ENCODE results near the gene KCNJ6.

KCNJ6 gene

GRCh38 chr21:37819372-37819771, 96.9 kb downstream of the KCNJ6 start:
- no peak for DNase-seq (ENCODE audit: low read depth in 2 of 2)

GRCh38 chr21:37817242-37817641, 99.0 kb downstream of the KCNJ6 start:
- no peak for DNase-seq (ENCODE audit: low read depth in 2 of 2)

DNA sequence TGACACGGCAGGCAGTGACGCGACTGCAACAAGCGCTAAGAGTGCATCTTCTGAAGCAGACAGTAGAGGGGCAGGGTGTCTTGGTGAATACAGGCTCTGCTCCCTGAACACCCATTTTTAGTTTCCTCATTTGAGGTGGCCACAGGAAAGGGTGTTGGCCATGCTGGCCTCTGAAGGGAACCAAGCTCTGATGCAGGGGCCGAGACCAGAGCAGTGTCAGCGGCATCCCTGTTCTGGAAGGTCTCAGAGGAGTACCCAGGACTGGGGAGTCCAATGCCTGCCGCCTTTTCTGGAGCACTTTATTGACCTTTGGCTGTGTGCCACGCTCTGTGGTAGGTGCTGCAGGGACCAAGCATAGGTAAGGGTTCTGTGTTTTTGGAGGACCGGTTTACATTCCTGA, 100.4 kb downstream of the KCNJ6 start:
- DNase-seq (ENCODE audit: low read depth in 2 of 2): no peak

GRCh38 chr21:37811711-37812110, 104.5 kb downstream of the KCNJ6 start:
- no peak for DNase-seq (ENCODE audit: low read depth in 2 of 2)

- no peak for DNase-seq (ENCODE audit: low read depth in 2 of 2)
Observed at GRCh38 chr21:37808261-37808660, 108.0 kb downstream of the KCNJ6 start.

- no peak for DNase-seq (ENCODE audit: low read depth in 2 of 2)
Observed at GRCh38 chr21:37805266-37805665, 111.0 kb downstream of the KCNJ6 start.

- no peak for DNase-seq (ENCODE audit: low read depth in 2 of 2)
Observed at GRCh38 chr21:37804001-37804400, 112.3 kb downstream of the KCNJ6 start.

DNA sequence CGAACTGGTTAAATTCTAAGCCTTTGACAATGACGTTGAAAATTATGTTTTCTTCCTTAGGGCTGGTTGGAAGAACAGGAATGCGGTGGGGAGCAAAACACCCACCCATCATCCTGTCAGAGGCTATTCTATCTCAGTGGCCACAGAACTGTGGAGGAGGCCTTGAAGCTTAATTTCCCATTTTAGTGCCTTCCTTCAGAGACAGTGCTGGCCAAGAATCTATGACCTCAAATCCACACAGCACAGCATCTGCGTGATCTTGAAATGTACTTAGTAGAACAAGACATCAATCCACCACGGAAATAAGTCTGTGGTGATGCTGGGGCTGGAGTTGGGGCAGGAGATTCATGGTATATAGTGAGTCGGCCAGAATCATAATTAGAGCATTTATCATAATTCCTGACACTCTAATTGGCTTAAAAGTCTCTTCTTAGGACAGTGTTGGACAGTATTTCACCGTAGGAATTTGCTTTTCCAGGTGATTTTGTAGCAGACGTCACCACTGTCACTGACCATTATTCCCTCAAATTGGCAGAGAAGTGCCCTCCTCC, 113.1 kb downstream of the KCNJ6 start:
- DNase-seq (ENCODE audit: low read depth in 2 of 2): no peak

- DNase-seq (ENCODE audit: low read depth in 2 of 2): peak; percentile 23 to 30
Observed at GRCh38 chr21:37800456-37801061, 115.7 kb downstream of the KCNJ6 start.

- no peak for DNase-seq (ENCODE audit: low read depth in 2 of 2)
Observed at GRCh38 chr21:37800057-37800455, 116.2 kb downstream of the KCNJ6 start.

DNA sequence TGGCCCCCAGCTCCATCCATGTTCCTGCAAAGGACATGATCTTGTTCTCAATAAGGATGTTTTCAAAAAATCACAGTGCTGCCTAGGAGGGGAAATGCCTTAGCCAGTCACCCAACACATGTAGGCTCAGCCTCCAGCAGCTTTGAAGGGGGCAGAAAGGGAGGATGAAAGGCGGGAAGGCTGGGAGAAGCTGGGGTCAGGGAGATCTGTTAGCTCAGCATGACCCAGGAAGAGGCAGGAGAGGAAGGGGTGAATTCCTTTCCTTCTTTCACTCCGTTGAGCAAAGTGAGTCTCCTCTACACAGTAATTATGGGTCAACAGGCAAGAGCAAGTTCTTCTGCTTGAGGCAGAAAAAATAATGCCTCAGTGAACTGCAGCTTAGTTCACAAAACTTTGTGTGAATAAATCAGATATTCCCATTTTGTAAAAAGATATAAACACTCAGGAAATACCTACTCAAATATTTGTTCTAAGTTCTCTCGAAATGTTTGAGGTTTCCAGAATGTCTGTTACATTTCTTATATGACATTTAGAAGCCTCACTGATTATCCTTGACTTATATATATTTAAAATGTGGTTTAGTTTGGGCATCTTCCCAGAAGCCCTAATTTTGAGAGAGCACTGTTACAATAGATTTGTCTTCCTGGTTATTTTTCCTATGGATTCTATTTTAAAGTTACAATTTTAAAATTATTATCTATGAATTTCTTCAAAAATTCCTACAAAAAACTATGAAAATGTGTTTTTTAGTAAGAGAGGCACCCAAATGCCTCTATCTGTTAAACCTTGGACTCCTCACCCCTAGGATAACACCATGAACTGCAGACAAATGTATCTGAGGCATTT, 116.8 kb downstream of the KCNJ6 start:
- DNase-seq (ENCODE audit: low read depth in 2 of 2): peak; percentile 38 to 41

DNA sequence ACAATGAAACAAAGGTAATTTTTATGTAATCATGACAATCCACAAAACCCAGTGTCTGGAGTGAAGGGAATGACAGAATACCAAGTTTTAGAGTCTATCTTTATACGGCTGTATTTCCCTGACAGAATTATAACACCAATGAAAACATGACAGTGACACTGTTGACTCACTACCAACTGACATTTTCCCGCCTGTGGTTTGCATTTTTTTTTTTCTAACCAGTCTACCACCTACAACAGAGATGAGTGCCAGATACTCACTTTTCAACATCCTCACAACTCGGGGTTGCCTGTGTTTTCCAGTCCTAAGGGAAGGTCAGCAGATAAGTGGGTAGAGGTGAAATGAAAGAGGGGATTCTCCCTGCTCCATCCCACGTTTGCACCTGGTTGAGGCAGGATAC, 118.9 kb downstream of the KCNJ6 start:
- no peak for DNase-seq (ENCODE audit: low read depth in 2 of 2)

DNA sequence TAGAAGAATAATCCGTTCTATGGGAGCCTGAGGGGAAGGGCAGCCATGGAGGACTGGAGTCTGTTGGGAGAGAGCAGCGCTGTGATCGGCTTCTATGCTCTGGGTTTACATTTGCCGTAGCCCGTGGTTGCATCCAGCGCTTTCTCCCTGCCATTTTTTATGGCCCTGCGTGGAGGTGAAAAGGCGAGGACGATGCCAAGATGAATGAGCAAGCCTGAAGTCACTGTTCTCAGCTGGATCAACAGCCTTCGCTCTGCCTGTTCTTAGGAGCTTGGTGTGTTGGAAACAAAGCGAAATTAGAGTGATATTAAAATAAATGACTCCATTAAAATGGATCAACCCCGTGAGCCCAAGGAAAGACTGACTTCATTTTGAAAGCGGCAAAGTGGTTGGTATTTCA, 120.2 kb downstream of the KCNJ6 start:
- no peak for DNase-seq (ENCODE audit: low read depth in 2 of 2)

DNA sequence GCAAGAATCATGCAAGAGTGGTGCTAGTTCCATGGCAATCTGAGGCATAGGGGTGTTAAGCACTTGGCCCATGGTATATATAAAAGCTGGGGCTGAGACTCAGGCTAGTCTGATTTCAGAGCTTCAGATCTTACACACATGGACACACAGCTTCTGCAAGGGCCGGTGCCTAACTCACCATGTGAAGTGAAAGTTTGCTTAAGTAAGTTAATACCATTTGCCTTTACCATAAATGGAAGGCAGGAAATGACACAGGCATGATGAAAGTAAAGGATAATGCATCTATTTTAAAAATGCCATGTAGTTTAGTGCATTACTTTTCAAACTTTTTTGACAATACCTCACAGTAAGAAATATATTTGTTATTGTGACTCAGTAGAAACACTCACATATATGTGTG, 122.6 kb downstream of the KCNJ6 start:
- no peak for DNase-seq (ENCODE audit: low read depth in 2 of 2)

DNA sequence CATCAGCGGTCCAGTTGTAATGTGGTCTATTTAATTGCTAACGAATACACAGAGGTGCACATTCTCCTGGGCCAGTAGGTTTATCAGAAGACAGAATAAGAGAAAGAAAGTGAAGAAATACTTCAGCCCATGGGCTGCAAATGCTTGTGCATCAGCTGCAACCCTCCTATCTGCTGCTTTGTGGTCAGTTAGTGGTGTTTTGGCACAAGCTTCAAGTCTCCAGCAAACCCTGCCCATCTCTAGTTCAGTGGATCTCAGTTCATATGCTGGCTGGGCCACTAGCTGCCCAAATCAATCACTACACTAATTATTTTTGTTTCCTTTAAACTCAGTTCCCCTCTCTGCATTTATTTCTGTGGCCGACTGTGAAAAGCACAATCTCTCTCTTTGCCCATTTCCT, 124.2 kb downstream of the KCNJ6 start:
- no peak for DNase-seq (ENCODE audit: low read depth in 2 of 2)

DNA sequence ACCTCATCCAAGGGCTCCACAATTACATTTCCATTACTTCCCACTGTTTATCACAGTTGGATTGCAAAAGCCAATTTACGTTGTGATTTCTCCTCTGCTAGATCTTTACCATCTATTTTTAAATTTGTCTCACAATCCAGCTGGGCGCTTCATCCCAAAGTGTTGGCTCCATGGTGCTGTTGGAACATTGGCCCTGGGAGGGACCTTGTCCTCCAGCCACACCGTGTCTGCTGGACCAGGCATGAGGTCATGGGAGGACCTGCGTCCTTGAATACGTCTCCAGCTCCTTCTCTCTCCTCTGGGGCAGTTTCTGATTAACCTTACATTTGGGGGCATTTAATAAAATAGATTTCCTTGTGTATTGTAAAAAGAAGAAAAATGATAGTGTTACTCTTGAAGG, 125.4 kb downstream of the KCNJ6 start:
- DNase-seq (ENCODE audit: low read depth in 2 of 2): no peak

GRCh38 chr21:37788503-37788902, 127.8 kb downstream of the KCNJ6 start:
- DNase-seq (ENCODE audit: low read depth in 2 of 2): no peak

DNA sequence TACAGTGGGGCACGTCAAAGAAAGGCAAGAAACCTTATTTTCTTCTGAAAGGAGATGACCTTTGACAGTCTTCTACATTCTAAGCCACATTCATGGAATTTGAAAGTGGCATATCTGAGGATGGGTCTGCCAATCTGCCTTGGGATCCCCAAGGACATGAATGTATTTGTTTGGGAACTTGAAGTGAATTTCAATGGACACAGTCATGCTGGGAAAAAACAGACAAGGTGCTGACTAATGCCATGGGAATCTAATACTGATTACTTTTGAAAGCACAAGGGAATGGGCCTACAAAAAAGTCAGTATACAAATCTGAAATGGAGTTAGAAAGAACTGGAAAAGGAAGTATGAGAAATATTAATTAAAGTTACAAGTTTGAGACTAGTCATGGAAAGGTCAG, 128.8 kb downstream of the KCNJ6 start:
- DNase-seq (ENCODE audit: low read depth in 2 of 2): peak; percentile 75 to 77

GRCh38 chr21:37784591-37785318, 131.5 kb downstream of the KCNJ6 start:
- no peak for DNase-seq (ENCODE audit: low read depth in 2 of 2)

DNA sequence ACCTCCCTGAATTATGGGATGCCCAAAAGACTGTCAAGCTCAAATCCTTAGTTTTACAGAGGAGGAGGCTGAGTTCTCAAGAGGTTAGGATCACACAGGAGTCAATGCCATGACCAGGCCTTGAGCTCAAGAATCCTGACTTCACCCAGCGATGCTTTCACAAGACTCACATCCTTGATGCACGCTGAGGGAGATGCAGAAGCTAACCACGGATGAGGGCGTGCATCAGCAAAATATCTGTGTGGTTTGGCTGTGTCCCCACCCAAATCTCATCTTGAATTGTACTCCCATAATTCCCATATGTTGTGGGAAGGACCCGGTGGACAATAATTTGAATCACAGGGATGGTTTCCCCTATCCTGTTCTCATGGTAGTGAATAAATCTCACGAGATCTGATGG, 133.2 kb downstream of the KCNJ6 start:
- no peak for DNase-seq (ENCODE audit: low read depth in 2 of 2)

DNA sequence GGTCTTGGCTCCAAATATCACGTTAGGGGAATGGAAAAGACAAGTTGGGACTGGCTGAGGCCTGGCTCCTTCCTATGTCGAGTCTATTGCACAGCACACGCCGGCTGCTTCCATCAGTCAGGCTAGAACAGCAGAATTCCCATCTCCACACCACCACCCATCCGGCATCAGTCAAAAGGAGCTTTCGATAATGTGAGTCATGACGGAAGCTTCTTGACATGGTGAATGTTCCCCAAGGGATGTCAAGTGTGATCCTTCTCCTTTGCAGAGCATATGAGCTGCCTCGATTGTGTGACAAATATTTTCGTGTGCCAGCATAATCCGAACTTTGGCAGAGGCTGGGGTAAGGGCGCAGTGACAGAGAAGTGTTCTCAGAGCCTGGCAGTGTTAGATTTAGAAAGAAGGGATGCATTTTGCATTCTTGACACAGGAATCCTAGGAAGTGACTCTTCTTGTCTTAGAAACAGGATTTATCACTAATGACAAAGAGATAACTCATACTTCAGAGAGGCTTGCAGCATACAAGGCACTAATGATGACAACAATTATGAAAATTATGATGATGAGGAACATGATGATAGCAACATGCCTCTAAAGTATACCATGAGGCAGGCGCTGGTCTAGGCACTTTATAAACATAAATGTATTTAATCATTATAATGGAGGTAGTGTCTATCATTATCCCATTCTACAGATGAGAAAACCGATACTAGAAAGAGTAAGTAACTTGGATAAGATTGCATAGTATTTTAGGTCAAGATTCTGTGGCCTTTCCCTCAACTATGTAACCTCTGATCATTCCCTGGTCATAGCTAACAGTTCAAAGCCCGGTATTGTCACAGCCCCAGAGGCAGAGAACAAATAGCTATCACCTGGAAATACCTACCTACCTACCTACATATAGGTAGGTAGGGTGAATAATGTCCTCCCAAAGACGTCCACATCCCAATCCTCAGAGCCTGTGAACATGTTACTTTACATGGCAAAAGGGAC, 135.0 kb downstream of the KCNJ6 start:
- DNase-seq (ENCODE audit: low read depth in 2 of 2): no peak
